Globus pallidus (tissue), 1 donor: ENCODE results near the gene ERICH2.

Source experiments
- DNase-seq: peaks from one replicate; pipeline ENCODE4 v3.0.0-alpha.2; 2015; ENCODE audit warnings: low spot score

The ERICH2 gene

GRCh38 chr2:170817093-170818035 lies 47.2 kb downstream of the ERICH2 start:
- DNase-seq, result no peak

GRCh38 chr2:170818036-170818751 lies 48.0 kb downstream of the ERICH2 start:
- DNase-seq, result no peak

DNA sequence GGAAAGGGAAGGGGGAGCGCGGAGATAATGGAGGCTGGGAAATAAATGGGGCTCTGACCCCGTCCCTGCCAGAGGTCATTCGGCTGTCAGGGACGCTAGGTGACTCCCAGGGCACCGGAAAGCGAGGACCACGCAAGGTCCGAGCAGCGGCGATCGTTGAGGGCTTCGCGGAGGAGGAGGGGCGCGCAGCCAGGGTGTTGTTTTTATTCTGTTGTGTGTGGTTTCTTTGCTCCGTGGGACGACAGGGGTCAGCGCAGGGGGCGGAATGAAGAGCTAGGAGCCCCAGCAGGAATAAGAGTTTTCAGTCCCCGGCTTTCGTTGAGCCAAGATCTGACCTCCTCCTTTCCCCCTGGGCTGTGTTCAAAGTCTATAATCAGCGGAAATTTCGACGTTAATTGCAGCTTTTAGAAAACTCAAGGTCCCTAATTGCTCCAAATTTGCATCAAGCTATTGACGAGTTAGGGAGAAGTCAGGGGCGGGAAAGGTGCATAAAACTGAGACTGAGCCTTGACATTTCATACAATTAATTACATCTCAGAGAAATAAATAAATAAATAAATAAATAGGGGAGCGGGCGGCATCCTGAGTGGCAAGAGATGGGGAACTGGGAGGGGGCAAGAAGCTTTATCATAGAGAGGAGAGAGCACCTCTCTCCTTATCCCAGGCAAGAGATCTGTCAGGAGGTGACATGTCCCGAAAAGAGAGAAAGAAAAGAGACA lies 48.7 kb downstream of the ERICH2 start:
- DNase-seq, result no peak

DNA sequence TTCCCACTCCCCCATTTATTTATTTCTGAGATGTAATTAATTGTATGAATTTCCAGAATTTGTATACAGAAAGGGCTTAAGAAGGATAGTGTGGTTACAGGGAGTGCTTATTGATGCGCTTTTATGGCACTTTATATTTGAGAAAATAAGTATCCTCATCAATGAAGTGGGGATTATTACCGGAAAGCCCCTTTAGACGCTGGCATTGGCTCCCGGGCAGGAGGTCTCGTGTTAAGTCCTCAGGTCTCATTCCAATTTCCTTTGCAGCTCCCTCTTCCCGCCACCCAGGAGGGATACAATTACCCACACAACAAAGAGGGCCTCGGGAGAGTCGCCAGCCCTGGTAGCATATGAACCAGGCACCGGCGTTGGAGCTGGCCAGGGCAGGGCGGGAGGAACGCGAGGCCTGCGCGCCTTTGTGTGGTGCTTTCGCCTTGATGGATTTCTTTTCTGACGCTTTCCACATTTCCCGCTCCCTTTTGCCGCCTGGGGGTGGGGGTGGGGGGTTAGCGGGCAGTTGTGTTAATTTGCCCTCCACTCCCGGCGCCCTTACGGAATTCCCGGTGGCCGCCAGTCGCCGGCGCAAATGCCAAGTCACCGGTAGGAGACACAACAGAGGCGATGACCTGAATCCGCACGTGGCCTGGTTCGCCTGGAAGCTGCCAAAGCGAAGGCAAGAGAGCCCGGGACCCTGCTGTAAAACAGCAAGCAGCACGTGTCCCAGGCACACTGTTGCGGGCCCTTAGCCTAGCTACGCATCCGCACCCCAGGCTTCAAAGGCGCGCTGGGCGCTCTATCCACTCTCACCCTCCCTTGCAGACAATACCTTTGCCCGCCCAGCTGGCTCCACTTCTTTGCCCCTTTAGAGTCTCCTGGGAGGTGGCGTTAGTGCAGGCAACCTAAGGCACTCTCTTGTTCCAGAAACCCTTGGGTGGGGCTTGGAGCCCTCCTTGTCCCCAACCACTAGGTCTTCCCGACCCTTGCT lies 49.8 kb downstream of the ERICH2 start:
- no peak for DNase-seq

DNA sequence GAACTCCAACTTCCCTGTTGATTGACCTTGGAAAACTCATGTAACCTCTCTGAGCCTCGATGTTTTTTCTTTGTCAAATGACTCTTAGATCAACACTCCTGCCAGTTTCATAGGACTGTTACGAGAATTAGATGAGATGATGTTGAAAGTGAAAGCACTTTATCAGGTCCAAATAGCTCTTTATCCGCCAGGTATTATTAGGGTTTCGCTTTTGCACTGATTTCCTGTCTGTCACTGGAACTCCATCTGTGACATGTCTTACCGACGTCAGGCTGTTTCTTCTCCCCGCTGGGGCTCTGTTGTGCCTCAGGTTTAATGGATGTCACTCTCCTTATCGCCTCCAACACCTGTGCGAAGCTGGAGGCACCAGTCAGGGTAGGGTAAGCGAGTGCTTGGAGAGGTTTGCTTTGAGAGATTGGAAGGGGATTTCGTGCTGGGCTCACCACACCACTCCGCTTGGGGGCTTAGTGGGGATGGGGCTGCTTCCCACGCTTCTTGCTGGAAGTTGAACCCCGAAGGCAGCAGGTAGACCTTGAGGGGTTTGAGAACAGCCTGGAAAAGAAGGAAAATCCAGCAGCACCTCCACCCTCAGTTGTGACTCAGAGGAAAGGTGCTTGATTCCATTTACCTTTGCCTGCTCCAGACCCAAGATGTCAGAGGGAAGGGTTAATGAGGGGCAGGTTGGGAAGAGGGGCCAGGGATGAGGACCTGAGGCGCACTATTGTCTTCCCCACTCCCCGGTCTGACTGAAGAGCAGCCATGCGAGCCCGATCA lies 50.8 kb downstream of the ERICH2 start:
- no peak for DNase-seq

GRCh38 chr2:170821531-170822289 lies 51.5 kb downstream of the ERICH2 start:
- DNase-seq, result no peak

DNA sequence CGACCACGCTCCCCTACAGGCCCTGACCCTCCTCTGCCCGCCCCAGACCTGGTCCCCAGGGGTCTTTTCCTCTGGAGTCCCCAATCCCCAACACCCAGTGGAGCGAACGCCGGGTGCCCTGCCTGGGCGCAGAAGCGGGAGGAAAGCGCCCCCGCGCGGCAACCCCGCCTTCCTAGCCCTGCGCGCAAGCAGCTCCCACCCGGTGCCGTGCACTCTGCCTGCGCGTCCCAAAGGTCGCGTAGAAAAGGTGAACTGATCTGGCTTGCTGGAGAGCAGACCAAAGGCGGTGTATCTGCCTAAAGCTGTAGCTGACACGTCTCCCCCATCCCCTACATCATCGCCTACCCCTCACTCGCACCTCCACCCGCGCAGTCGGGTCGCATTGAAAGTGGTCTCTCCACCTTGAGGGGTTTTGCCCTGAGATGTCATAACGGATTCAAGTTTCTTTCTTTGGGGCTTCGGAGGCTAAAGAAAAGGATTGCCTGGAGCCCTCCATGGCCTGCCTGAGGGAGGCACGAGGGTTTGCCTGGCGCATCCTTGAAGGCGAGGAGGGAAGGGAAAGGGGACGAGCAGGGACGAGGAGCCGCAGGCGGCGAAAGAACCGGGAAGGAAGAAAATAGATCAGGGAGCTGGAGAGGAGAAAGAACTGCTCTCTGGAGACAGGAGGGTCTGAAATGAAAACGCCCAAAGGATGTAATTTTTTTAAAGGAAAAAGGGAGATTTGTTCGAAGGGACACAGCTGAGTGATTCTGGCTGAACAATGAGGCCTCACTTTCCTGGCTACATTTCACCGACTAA lies 52.3 kb downstream of the ERICH2 start:
- no peak for DNase-seq

DNA sequence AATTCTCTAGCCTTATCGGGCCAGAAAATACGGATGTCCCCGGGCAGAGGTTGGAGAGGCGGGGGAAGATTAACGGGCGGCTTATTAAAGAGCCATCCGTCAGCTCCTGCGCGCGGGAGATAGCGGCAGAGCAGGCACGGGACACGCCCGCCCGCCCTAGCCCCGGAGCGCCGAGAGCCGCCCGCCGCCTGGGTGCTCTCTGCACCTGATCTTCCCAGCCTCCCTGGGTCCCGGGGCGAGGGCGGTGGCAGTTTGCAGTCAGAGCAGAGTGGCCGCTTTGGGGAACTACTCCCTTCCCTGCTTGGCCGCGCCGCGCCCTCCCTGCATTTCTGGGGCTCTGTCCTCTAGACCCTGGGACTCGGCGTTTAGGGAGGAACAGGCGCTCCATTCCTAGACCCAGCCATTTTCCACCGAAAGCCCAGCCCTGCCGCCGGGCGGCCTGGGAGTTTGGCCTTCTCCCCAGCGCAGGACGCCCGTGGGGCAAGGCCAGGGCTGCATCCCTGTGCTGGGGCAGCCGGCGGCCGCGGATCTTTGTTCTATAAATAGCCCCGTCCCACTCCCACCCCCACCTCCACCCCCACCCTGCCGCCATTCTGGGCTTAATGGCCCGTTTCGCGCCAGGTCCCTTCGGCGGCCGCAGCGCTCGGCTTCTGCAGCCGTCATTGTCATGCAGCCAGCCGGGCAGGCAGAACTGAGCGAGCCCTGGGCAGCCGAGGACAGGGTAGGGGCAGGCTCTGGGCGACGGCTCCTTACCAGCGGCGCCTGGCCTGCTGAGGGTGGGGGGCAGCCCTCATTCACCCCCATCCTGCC lies 53.1 kb downstream of the ERICH2 start:
- DNase-seq, result no peak

DNA sequence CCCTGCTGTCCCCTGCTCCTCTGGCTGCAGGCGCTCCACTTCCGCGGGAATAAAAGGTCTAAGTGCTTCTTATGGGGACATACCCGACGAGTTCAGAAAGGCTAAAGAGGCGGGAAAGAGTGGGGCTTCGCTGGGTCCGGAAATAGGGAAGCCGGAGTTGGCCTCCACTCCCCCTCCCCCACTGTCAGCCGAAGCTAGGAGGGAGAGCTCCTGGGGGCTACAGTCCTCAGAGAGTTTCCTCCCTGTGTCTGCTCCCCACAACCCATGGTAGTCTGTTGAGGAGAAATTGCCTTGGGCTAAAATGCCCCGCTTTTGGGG lies 53.7 kb downstream of the ERICH2 start:
- no peak for DNase-seq

DNA sequence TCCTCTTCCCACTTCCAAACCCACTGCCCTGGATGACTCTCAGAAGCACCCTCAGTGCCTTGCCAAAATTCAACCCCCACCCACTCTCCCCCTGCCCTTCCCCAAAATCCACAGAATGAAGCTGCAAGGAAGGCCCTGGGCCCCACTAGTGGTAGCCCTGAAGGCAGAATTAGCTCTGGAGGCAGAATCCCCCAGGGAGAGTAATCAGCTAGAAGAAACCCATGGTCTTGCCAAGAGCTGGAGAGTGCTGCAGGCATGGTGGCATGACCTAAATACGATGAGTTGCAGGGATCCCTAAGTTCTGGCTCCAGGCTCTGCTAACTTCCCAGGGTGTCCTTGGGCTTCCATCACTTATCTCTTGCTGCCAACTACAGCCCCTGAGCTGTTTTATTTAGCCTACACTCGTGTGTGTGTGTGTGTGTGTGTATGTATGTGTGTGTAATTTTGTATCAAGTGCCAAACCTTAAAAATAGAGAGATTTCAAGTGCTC lies 54.4 kb downstream of the ERICH2 start:
- DNase-seq, result no peak

DNA sequence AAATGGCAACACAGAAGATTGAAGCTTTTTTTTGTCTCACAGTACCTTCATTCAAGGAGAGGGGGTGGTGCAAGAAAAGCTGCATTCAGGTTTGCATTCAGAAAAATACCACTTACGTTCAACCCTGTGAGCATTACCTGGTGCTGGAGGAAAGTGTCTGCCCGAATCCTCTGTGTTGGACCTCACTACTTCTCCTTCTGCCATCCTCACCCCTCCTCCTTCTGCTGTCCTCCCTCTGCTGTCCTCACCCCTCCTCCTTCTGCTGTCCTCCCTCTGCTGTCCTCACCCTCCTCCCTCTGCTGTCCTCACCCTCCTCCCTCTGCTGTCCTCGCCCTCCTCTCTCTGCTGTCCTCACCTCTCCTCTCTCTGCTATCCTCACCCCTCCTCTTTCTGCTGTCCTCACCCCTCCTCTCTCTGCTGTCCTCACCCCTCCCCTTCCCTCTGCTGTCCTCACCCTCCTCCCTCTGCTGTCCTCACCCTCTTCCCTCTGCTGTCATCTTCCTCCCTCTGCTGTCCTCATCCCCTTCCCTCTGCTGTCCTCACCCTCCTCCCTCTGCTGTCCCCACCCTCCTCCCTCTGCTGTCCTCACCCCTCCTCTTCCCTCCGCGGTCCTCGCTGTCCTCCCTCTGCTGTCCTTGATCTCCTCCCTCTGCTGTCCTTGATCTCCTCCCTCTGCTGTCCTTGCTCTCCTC lies 57.8 kb downstream of the ERICH2 start:
- no peak for DNase-seq

- DNase-seq, result no peak
Observed at GRCh38 chr2:170828533-170828916, 58.3 kb downstream of the ERICH2 start.

DNA sequence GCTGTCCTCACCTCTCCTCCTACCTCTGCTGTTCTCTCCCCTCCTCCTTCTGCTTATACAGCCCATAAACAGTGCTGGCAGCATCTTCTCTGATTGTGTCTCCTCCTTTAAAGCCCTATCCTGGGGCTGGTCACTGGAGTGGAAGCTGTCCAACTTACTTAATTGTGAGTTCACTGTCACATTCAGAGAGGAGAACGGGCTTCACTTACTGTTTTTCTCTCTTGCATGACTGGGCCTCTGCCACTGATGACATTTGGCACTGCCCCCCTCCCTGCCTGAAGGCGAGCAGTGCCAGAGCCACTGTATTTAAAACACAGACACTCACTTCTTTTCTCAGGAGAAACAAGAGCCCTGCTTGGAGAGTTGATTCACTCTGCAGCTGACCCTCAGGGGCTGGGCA lies 58.9 kb downstream of the ERICH2 start:
- DNase-seq, result no peak

- DNase-seq, result no peak
Observed at GRCh38 chr2:170830166-170830565, 60.0 kb downstream of the ERICH2 start.

DNA sequence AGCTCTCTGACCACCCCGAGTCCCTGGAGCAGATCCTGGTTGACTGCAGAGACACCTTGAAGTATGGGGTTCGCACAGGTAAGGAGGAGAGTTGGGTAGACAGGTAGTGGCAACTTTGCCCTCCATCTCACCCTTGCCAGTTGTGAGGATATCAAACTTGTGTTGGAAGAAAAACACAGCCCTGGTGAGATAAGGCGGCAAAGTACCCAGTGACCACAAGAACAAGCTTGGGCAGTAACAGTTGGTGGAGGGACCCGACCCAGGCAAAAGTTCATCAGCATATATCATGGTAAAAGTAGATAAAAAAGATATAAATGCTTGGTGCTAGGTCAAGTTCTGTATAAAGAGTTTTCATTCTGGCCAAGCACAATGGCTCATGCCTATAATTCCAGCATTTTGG lies 60.9 kb downstream of the ERICH2 start:
- no peak for DNase-seq

DNA sequence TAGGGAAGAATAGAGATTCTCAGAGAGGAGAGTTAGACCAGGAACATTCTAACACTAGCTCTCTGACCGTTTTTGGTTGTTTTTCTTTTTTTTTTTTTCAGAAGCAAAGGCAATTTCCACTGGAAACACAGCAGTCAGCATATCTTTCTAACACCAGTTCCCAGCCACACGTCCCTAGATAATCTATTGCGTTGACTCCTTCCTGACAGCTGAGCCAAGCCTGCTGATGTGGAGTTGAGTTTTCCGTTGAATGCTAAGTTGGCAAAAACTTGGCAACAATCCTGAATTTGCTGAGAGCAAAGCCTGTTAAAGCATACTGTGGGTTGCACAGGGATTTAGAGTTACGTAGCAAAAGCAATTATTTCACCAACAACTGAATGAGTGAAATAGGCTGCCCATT lies 65.8 kb downstream of the ERICH2 start:
- no peak for DNase-seq

GRCh38 chr2:170840717-170841210 lies 70.6 kb downstream of the ERICH2 start:
- no peak for DNase-seq
